ENCODE measurements around the gene HPDL.

HPDL gene

DNA sequence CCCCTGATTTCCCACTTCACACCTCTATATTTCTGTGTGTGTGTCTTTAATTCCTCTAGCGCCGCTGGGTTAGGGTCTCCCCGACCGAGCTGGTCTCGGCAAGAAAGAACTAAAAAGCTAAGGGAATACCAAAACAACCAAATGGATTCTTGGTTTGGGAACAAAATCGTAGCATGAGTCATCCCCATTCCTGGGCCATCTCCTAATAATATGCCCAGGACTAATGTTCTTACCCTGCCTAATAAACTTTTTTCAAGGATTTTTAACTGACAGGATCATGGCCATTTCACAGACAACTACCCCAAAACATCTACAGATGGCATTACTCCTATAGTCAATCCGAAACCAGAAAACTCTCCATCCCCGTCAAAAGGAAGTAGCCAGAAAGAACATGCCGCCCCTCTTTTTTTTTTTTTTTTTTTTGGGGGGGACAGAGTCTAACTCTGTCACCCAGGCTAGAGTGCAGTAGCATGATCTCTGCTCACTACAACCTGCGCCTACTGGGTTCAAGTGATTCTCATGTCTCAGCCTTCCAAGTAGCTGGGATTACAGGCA is 4.1 kb upstream of the HPDL start:
- DNase-seq (ENCODE audit: low spot score): no peak

DNA sequence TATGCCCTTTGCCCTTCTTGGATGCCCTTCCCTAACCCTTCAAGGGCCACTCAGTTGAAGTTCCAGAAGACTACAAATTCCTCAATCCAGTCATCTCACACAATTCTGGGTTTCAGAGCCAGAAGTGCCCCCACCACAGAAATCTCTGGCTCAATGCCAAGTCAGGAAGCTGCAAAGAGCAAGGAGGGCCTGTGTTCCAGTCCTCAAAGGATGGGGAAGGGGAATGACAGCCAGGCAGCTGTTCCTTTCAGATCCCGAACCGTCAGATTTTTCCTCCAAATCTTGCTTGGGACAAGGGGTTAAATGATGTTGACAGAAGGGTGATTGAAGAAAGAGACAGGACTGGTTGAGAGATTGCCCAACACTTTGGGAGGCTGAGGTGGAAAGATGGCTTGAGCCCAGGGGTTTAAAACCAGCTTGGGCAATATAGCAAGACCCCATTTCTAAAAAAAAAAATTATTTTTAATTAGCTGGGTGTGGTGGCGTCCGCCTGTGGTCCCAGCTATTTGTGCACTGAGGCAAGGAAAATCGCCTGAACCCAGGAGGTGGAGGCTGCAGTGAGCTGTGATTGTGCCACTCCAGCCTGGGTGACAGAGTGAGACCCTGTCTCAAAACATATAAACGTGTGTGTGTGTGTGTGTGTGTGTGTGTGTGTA is 716 bp upstream of the HPDL start:
- DNase-seq (ENCODE audit: low spot score): peak; percentile 36

DNA sequence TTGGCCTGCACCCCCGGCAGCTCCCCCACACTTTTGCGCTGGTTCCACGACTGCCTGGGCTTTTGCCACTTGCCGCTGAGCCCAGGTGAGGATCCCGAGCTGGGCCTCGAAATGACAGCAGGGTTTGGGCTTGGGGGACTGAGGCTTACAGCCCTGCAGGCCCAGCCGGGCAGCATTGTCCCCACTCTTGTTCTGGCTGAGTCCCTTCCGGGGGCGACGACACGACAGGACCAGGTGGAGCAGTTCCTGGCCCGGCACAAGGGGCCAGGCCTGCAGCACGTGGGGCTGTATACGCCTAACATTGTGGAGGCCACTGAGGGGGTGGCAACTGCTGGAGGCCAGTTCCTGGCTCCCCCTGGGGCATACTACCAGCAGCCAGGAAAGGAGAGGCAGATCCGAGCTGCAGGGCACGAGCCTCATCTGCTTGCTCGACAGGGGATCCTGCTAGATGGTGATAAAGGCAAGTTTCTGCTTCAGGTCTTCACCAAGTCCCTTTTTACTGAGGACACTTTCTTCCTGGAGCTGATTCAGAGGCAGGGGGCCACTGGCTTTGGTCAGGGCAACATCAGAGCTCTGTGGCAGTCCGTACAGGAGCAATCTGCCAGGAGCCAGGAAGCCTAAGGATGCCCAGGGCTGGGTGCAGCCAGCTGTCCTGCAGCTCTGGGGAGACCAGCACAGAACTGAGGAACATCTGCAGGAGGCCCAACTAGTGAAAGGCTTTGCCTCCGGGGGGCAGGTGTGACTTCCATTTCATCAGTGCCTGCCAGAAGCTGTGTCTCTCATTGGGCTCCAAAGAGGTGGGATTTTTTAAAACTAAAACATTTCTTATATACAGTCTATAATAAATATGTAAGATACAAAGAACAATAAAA is 1.2 kb downstream of the HPDL start:
- no peak for DNase-seq (ENCODE audit: low spot score)

DNA sequence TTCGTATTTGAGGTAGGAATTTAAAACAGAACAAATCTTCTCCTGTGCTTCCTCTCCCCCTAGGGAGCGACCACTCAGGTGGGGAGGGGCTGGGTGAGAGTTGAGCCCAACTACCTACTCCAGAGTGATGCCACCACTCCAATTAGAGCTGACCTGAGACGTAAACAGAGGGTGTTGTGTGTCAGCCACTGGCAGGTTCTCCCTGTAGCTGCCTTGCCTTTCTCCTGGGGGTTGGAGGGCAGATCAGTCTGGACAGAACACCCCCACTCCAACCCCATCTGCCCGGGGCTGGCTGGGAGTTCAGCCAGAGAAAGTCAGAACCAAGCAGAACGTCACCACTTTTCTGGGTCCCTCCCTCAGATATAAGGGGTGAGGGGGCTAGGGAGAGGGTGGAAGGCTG is 2.0 kb downstream of the HPDL start:
- no peak for DNase-seq (ENCODE audit: low spot score)

DNA sequence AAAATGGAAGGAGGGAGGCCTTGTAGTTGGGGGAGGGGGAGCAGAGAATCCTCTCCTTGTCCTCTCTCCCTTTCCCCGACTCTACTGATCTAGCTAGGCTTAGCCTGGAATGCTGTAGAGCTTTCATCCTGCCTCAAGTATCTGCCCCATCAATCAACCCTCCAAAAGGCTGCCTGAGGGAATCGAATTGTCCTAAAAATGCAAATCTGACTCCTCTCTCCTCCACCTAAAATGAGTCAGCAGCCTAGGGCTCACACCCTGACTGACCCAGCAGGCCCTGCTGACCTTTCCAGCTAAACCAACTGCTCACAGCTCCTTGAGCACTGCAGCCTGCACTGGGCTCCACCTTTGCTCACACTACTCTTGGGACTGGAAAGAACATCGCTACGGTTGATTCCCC is 2.8 kb downstream of the HPDL start:
- no peak for DNase-seq (ENCODE audit: low spot score)

- DNase-seq (ENCODE audit: low spot score): no peak
Observed at GRCh38 chr1:45331436-45332345, 5.0 kb downstream of the HPDL start.

- DNase-seq (ENCODE audit: low spot score): no peak
Observed at GRCh38 chr1:45332346-45332720, 5.6 kb downstream of the HPDL start.

GRCh38 chr1:45334308-45335245 is 7.9 kb downstream of the HPDL start:
- DNase-seq (ENCODE audit: low spot score): peak; percentile 36

DNA sequence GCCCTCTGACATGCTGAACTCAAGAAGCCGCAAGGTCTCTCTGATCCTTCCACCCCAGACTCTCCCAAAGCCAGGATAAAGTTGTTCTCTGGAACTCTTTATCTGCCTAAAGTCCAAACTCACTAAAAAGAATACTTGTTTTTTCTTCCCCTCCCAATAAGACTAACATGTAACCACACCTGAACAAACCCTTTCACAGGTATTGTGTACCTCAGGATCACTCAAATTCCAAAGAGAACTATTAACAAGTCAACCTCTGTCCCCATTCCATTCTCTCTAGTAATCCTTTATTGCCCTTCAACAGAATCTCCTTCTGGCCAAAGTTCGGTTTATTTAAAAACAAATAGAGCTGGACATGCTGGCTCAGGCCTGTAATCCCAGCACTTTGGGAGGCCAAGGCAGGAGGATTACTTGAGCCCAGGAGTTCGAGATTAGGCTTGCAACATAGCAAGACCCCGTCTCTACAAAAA is 9.2 kb downstream of the HPDL start:
- DNase-seq (ENCODE audit: low spot score): no peak

GRCh38 chr1:45337630-45338325 is 11.1 kb downstream of the HPDL start:
- DNase-seq (ENCODE audit: low spot score): no peak

GRCh38 chr1:45339789-45340558 is 13.3 kb downstream of the HPDL start, which contains the start of the genes MUTYH and TOE1:
Gene MUTYH, minus strand, starts transcription at chr1:45340440. Its CDS starts 5,935 bp downstream, at chr1:45334505.
Gene TOE1, plus strand, starts transcription at chr1:45340170. Its CDS starts 83 bp downstream, at chr1:45340253.
- DNase-seq (ENCODE audit: low spot score): peak; percentile 89

- no peak for DNase-seq (ENCODE audit: low spot score)
Observed at GRCh38 chr1:45340816-45341466, 14.2 kb downstream of the HPDL start.

DNA sequence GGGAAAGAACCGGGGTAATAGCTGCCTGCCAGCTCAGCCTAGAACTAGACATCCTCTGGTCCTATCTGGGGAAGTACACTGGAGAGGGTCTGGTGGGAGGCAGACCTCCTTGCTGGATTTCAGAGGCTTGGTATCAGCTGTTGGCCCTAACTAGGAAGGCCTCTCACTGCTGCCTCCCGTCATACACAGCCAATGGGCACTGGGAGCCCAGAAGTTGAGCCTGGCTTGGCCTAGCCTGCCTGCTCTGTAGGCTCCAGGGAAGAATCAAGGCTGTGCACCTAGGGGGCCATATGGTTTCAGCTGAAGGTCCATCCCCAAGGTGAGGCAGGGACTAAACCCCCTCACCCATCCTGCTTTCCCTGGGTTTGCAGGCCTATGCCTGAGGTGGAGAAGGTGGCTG is 17.8 kb downstream of the HPDL start:
- no peak for DNase-seq (ENCODE audit: low spot score)

GRCh38 chr1:45345014-45345413 is 18.3 kb downstream of the HPDL start:
- no peak for DNase-seq (ENCODE audit: low spot score)

DNA sequence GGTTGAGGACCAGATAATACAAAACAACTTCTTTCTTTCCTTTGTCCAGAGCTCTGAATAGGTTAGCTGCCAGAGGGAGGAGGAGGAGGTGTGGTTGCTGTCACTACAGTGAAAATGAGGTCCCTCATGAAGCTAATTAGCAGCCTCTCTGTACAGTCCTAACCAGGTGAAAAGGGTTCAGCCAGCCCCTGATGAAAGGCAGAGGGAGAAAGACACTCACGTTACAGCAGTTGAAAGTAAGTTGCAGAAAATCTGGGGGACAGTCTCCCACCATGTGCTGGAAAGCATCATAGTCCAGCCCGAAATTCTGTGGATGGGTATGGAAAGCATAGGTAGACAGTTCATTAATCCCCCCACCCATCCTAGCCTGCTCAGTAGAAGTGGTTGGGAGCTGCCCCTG is 19.8 kb downstream of the HPDL start:
- DNase-seq (ENCODE audit: low spot score): no peak

GRCh38 chr1:45348020-45348419 is 21.3 kb downstream of the HPDL start:
- no peak for DNase-seq (ENCODE audit: low spot score)

DNA sequence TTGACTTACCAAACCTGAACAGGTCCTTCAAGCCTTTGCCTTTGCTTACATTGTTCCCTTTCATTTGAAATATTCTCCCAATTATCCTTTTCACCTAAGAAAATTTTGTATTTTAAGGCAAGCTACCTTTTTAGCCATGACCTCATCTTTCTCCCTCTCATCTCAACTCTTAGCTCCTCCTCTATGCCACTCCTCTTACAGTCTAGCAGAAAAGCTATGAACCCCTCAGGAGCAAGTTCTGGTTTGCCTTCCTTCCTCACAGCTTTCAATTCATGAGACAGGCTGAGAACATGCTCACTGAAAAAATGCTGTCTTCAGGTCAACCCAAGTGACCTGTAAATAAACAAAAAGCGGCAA is 21.9 kb downstream of the HPDL start:
- no peak for DNase-seq (ENCODE audit: low spot score)

GRCh38 chr1:45348966-45349677 is 22.4 kb downstream of the HPDL start:
- DNase-seq (ENCODE audit: low spot score): no peak

All from globus pallidus (tissue), 1 donor.